Activated CD8-positive, alpha-beta memory T cell treated with anti-CD3 and anti-CD28 coated beads, Interleukin-2, amount 50 U/mL, for 1 hour (primary cell): ENCODE measurements around the gene PRR23A.

ENCODE experiments used
- DNase-seq: peaks from one replicate; pipeline ENCODE4 v3.0.0-alpha.2; 2020; ENCODE audit errors: extremely low read depth

The PRR23A gene

GRCh38 chr3:138972941-138973340, 33.1 kb downstream of the PRR23A start:
- no peak for DNase-seq

DNA sequence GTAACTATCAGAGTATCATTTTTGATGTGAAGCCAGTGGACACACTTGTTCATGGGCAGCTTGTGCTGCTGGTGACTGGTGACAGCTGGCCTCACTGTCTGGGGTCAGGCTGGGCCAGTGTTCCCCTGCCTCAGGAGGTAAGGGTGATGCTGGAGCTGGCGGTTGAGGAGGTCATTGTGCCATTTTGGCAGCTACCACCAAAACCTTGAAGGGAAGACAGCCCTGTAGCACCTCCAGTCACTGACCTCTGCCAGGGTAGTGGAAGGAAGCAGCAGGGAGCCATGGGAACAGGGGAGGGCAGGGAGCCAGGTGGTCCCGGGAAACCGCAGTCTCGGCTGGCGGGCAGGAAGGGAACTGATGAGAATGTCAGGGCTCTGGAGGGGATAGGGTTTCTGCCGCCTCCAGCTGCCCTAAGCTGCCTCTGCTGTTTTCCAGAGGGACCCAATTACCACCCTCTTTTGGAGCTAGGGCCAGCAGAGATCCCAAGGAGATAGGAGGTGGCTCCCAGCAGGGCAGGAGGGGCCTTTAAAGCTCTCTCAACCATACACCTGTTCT, 34.2 kb downstream of the PRR23A start:
- DNase-seq = no peak

DNA sequence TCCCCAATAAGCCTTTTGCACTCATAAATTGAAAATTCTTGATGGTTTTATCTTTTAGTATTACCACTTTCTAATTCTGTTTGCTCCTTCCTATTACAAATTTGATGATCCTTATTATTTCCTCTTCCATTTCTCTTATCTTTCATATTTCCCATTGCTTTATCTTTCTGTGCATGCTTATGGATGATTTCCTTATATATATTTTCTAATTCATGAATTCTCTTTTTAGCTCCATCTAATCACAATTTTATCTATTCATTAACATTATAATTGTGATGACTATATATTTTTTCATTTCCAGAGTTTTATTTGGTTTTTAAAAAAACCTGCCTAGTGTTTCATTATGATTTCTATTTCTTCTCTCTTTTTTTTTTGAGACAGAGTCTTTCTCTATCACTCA, 41.1 kb downstream of the PRR23A start:
- no peak for DNase-seq

DNA sequence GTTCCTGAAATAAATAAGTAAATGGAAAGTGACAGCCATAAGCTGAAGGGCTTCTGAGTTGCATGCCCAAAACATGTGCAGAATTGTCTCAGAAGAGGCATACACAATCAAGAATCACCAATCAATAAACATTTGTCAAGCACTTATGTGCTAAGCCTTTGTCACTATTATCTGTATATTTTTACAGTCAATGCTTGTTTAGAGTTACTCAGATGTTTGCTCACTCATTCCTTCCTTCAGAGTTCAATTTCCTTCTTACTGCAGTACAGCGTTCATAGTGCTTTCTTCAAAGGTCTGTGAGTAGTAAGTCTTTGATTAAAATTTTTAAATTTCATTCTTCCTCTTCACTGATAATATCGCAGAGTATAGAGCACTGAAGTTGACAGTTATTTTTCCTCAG, 41.8 kb downstream of the PRR23A start:
- DNase-seq = no peak

DNA sequence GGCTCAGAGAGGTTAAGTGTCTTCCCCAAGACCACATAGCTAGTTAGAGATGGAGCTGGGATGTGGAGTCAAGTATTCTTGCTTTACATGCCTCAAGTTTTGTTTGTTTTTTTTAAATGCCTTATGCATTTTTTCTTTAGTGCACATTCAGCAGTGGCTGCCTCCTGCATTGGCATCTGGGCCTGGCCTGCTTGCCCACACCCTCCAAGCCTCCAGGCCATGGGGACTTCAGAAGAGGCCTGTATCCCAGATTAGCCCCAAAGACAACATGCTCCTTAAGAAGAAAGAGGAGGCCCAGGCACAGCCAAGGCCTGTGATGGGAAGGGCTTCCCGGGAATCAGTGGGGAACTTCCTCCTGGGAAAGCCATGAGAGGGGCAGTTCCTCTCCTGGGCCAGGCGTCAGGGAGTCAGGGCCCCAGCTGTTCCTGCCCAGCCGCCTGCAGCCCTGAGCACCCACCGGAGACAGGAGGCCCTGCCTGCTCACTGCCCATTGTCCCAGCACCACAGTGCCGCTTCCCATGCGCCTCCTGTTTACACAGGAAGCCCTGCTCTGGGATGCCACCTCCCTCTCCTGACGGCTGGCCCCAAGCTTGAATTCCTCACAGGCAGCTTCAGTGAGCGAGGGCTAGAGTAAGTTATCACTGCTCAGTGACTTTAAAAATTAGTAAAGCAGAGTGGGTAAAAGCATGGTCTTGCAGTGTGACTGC, 43.1 kb downstream of the PRR23A start:
- DNase-seq = no peak

DNA sequence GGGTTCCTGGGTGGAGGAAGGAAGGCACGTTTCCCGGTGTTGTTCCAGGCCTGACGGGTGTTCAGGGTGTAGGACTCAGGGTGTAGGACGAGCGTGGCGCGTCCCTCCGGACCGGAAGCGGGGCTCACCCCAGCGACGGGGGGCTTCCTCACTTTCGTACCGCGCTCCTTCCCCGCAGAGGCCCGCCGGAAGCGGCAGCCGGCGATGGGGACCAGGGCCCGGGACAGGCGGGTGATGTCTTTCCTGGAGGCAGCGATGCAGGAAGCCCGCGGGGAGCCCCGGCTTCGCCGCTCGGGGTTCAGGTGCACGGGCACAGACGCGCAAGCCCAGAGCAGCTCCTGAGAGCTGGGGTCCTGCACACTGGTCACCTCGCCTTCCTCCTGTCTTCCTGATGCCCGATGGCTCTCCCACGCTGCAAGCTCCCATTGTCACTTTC, 45.6 kb downstream of the PRR23A start:
- no peak for DNase-seq
